A549 (cell line): ENCODE results near the gene TEN1.

ENCODE experiments used
- BHLHE40 ChIP-seq: IDR thresholded peaks from 2 replicates; pipeline ENCODE4 v1.6.1; 2012; ENCODE audit warnings: low read depth, low read length, inconsistent platforms
- POLR2A ChIP-seq: IDR thresholded peaks from 2 replicates; pipeline ENCODE4 v1.6.1; 2012; ENCODE audit warnings: mild to moderate bottlenecking, low read length
- SMC3 ChIP-seq: fragments of >200 bp; sonication (Bioruptor Twin); formaldehyde crosslinking; IDR thresholded peaks from 3 replicates; pipeline ENCODE4 v1.6.1; 2018; ENCODE audit warnings: inconsistent platforms
- TF ChIP-seq, protein P1 (sequence below): IDR thresholded peaks from 2 replicates; pipeline ENCODE4 v1.6.1; 2012
- TF ChIP-seq, protein P2 (sequence below): IDR thresholded peaks from 2 replicates; pipeline ENCODE4 v1.6.1; 2012
- TF ChIP-seq, protein P3 (sequence below): fragments of >200 bp; sonication (Bioruptor Twin); formaldehyde crosslinking; IDR thresholded peaks from 3 replicates; pipeline ENCODE4 v1.5.1; 2016

DNA sequence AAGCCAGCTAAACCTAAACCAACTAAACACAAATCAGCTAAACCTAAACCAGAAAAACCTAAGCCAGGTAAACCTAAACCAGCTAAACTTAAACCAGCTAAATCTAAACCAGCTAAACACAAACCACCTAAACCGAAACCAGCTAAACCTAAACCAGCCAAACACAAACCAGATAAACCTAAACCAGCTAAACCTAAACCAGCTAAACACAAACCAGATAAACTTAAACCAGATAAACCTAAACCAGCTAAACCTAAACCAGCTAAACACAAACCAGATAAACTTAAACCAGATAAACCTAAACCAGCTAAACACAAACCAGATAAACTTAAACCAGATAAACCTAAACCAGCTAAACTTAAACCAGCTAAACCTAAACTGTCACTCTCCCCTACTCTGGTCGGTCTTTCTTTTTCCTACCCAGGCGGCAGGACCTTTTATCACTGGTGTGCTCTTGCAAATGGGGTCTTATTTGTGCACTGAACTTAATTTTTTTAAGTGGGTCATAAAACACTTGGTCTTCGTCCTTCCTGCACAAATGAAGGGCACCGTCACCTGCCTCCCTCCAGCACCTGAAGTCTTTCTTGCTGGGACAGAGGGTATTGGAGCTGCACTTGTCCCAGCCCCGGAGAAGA, 40.9 kb downstream of the TEN1 start:
- TF ChIP-seq BHLHE40 (no peak), POLR2A (no peak), SMC3 (no peak)
- TF ChIP-seq, protein P1, sequence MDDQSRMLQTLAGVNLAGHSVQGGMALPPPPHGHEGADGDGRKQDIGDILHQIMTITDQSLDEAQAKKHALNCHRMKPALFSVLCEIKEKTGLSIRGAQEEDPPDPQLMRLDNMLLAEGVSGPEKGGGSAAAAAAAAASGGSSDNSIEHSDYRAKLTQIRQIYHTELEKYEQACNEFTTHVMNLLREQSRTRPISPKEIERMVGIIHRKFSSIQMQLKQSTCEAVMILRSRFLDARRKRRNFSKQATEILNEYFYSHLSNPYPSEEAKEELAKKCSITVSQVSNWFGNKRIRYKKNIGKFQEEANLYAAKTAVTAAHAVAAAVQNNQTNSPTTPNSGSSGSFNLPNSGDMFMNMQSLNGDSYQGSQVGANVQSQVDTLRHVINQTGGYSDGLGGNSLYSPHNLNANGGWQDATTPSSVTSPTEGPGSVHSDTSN = no peak
- TF ChIP-seq, protein P2, sequence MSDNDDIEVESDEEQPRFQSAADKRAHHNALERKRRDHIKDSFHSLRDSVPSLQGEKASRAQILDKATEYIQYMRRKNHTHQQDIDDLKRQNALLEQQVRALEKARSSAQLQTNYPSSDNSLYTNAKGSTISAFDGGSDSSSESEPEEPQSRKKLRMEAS = no peak
- TF ChIP-seq, protein P3, sequence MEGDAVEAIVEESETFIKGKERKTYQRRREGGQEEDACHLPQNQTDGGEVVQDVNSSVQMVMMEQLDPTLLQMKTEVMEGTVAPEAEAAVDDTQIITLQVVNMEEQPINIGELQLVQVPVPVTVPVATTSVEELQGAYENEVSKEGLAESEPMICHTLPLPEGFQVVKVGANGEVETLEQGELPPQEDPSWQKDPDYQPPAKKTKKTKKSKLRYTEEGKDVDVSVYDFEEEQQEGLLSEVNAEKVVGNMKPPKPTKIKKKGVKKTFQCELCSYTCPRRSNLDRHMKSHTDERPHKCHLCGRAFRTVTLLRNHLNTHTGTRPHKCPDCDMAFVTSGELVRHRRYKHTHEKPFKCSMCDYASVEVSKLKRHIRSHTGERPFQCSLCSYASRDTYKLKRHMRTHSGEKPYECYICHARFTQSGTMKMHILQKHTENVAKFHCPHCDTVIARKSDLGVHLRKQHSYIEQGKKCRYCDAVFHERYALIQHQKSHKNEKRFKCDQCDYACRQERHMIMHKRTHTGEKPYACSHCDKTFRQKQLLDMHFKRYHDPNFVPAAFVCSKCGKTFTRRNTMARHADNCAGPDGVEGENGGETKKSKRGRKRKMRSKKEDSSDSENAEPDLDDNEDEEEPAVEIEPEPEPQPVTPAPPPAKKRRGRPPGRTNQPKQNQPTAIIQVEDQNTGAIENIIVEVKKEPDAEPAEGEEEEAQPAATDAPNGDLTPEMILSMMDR = no peak
